Measurements from ENCODE around the gene TSSK6.

TSSK6 gene

GRCh38 chr19:19514881-19515641, at the start of gene TSSK6:
Gene TSSK6, minus strand, starts transcription at chr19:19515548. Its CDS starts 121 bp downstream, at chr19:19515427.
- no peak for DNase-seq

GRCh38 chr19:19563348-19563848, 48.0 kb upstream of the TSSK6 start:
- DNase-seq, result no peak

GRCh38 chr19:19562665-19563347, 47.5 kb upstream of the TSSK6 start:
- no peak for DNase-seq

- no peak for DNase-seq
Measured at GRCh38 chr19:19561946-19562664, 46.8 kb upstream of the TSSK6 start.

- DNase-seq, result no peak
Measured at GRCh38 chr19:19559931-19560330, 44.6 kb upstream of the TSSK6 start.

GRCh38 chr19:19558636-19559035, 43.3 kb upstream of the TSSK6 start:
- DNase-seq, result no peak

GRCh38 chr19:19558055-19558454, 42.7 kb upstream of the TSSK6 start:
- no peak for DNase-seq

GRCh38 chr19:19554074-19555023, 39.0 kb upstream of the TSSK6 start:
- no peak for DNase-seq

- no peak for DNase-seq
Measured at GRCh38 chr19:19553670-19554069, 38.3 kb upstream of the TSSK6 start.

GRCh38 chr19:19552798-19553197, 37.5 kb upstream of the TSSK6 start:
- DNase-seq, result no peak

GRCh38 chr19:19551853-19552192, 36.5 kb upstream of the TSSK6 start:
- DNase-seq, result no peak

- DNase-seq, result no peak
Measured at GRCh38 chr19:19550972-19551852, 35.9 kb upstream of the TSSK6 start.

- DNase-seq, result no peak
Measured at GRCh38 chr19:19550485-19550929, 35.2 kb upstream of the TSSK6 start.

GRCh38 chr19:19549804-19550464, 34.6 kb upstream of the TSSK6 start:
- DNase-seq, result no peak

- DNase-seq, result no peak
Measured at GRCh38 chr19:19548915-19549759, 33.8 kb upstream of the TSSK6 start.

GRCh38 chr19:19547674-19548336, 32.5 kb upstream of the TSSK6 start:
- DNase-seq, result no peak

GRCh38 chr19:19546751-19547162, 31.4 kb upstream of the TSSK6 start:
- no peak for DNase-seq

GRCh38 chr19:19545707-19546106, 30.4 kb upstream of the TSSK6 start:
- DNase-seq, result no peak

GRCh38 chr19:19544954-19545591, 29.7 kb upstream of the TSSK6 start:
- no peak for DNase-seq
